ENCODE measurements around the gene PTTG2.

GRCh38 chr4:37934096-37934495, 26.1 kb upstream of the PTTG2 start:
- TF ChIP-seq CTCF (IDR thresholded peaks at IDR 0.05) (no peak), EP300 (IDR thresholded peaks at IDR 0.05) (no peak)
